GM12878 (cell line): Measurements from ENCODE around the gene GRAMD2B. TPM values are rescaled to one million over a fixed set of nuclear protein-coding genes. Genes with fewer than 3 reads are reported as not detected.

Source experiments
- ATF7 ChIP-seq: fragments of 450-650 bp; IDR thresholded peaks from 2 replicates; pipeline ENCODE4 v1.6.1; 2016; ENCODE audit warnings: low read depth, mild to moderate bottlenecking
- BHLHE40 ChIP-seq, 2 experiments: fragments of 450-650 bp in 1 of 2; IDR thresholded peaks; 2 replicates each; pipeline ENCODE4 v1.6.1; 2011 to 2017; ENCODE audit warnings: low read depth in 2 of 2, borderline replicate concordance in 1 of 2, improper control_type of control experiment in 1 of 2, low read length in 1 of 2, mild to moderate bottlenecking in 1 of 2
- FOS ChIP-seq: IDR thresholded peaks from 3 replicates; pipeline ENCODE4 v1.6.1; 2011; ENCODE audit warnings: borderline replicate concordance; ENCODE audit not compliant: insufficient read length; ENCODE audit errors: extremely low read depth
- FOXM1 ChIP-seq: IDR thresholded peaks from 2 replicates; pipeline ENCODE4 v1.6.1; 2012; ENCODE audit warnings: low read depth, mild to moderate bottlenecking, inconsistent platforms, low read length, moderate library complexity
- HDGF ChIP-seq: fragments of 450-650 bp; IDR thresholded peaks from 2 replicates; pipeline ENCODE4 v1.6.1; 2016; ENCODE audit warnings: antibody characterized with exemption
- IKZF1 ChIP-seq: fragments of 450-650 bp; conservative IDR thresholded peaks from 2 replicates; pipeline ENCODE4 v1.6.1; 2017; ENCODE audit warnings: antibody characterized with exemption, mild to moderate bottlenecking
- IRF4 ChIP-seq: IDR thresholded peaks from 2 replicates; pipeline ENCODE4 v1.6.1; 2011; ENCODE audit warnings: low read depth, low read length
- MEF2B ChIP-seq: fragments of 450-650 bp; IDR thresholded peaks from 2 replicates; pipeline ENCODE4 v1.6.1; 2018; ENCODE audit warnings: mild to moderate bottlenecking, moderate library complexity; ENCODE audit not compliant: partially characterized antibody, poor library complexity, severe bottlenecking
- MXI1 ChIP-seq: fragments of 150-350 bp; IDR thresholded peaks from 2 replicates; pipeline ENCODE4 v1.6.1; 2011; ENCODE audit warnings: low read depth, mild to moderate bottlenecking, inconsistent platforms, low read length, improper control_type of control experiment
- NFXL1 ChIP-seq: fragments of 450-650 bp; IDR thresholded peaks from 2 replicates; pipeline ENCODE4 v1.6.1; 2017; ENCODE audit warnings: antibody characterized with exemption, mild to moderate bottlenecking, borderline replicate concordance
- NRF1 ChIP-seq: conservative IDR thresholded peaks from 2 replicates; pipeline ENCODE4 v1.6.1; 2011; ENCODE audit warnings: mild to moderate bottlenecking, low read depth, low read length, improper control_type of control experiment
- RCOR1 ChIP-seq: conservative IDR thresholded peaks from 2 replicates; pipeline ENCODE4 v1.6.1; 2012; ENCODE audit warnings: low read depth, low read length, improper control_type of control experiment
- SIX5 ChIP-seq: IDR thresholded peaks from 2 replicates; pipeline ENCODE4 v1.6.1; 2011; ENCODE audit warnings: mild to moderate bottlenecking, low read depth, low read length, moderate library complexity; ENCODE audit not compliant: severe bottlenecking
- STAT1 ChIP-seq: fragments of 450-650 bp; conservative IDR thresholded peaks from 2 replicates; pipeline ENCODE4 v1.6.1; 2014; ENCODE audit warnings: antibody characterized with exemption, mild to moderate bottlenecking
- ZBED1 ChIP-seq: IDR thresholded peaks from 2 replicates; pipeline ENCODE4 v1.6.1; 2016; ENCODE audit warnings: borderline replicate concordance
- ZNF217 ChIP-seq: fragments of 450-650 bp; IDR thresholded peaks from 2 replicates; pipeline ENCODE4 v1.6.1; 2017; ENCODE audit warnings: antibody characterized with exemption, mild to moderate bottlenecking
- ZNF622 ChIP-seq: fragments of 450-650 bp; IDR thresholded peaks from 2 replicates; pipeline ENCODE4 v1.6.1; 2017; ENCODE audit warnings: mild to moderate bottlenecking, inconsistent platforms
- ZSCAN29 ChIP-seq: fragments of 450-650 bp; IDR thresholded peaks from 2 replicates; pipeline ENCODE4 v1.6.1; 2017; ENCODE audit warnings: mild to moderate bottlenecking, moderate library complexity
- polyA plus RNA-seq, 11 experiments: library from polyadenylated mRNA; depleted of rRNA in 4 of 11; unstranded in 6 of 11; stranded (reverse) in 5 of 11; fragments of >200 nt; fragmentation: Nextera tagmentation in 4 of 11; fragmentation: Illumina TruSeq in 1 of 11; extraction: Ambion mirVana in 4 of 11; extraction: Trizol in 1 of 11; gene quantifications; 1 replicate in 1 of 11; 2 replicates in 10 of 11; pipeline versions ENCODE4 v1.2.1 to v1.2.3, GENCODE V29; 2011 to 2016; ENCODE audit warnings: inconsistent platforms in 2 of 11, missing spikeins in 2 of 11, low read depth in 1 of 11
- total RNA-seq, 4 experiments: library from RNA; depleted of rRNA in 3 of 4; stranded (reverse); fragments of >200 nt in 3 of 4; fragmentation: Illumina TruSeq in 1 of 4; extraction: Trizol in 1 of 4; gene quantifications; 2 replicates each; pipeline versions ENCODE4 v1.2.1 to v1.2.3, GENCODE V29; 2013 to 2021
- TF ChIP-seq, protein P1 (sequence below): fragments of 450-650 bp; IDR thresholded peaks from 2 replicates; pipeline ENCODE4 v1.6.1; 2016; ENCODE audit warnings: mild to moderate bottlenecking
- TF ChIP-seq, protein P2 (sequence below): fragments of 450-650 bp; IDR thresholded peaks from 2 replicates; pipeline ENCODE4 v1.6.1; 2017; ENCODE audit warnings: borderline replicate concordance
- TF ChIP-seq, protein P3 (sequence below): IDR thresholded peaks from 2 replicates; pipeline ENCODE4 v1.6.1; 2012; ENCODE audit warnings: low read length, inconsistent platforms
- TF ChIP-seq, protein P4 (sequence below): fragments of 450-650 bp; IDR thresholded peaks from 2 replicates; pipeline ENCODE4 v1.6.1; 2014; ENCODE audit warnings: mild to moderate bottlenecking
- TF ChIP-seq, protein P5 (sequence below): IDR thresholded peaks from 2 replicates; pipeline ENCODE4 v1.6.1; 2012; ENCODE audit warnings: low read depth, low read length, improper control_type of control experiment
- TF ChIP-seq, protein P6 (sequence below): fragments of 450-650 bp; IDR thresholded peaks from 2 replicates; pipeline ENCODE4 v1.6.1; 2017; ENCODE audit warnings: mild to moderate bottlenecking, low read depth, inconsistent platforms; ENCODE audit not compliant: poor library complexity, severe bottlenecking

The GRAMD2B gene
- total and polyA plus RNA-seq, 10 of the 15 experiments (the other 5 are each of a cell fraction or from before 2014, with no cell fraction given), result 1.9 to 21.5 (median 8.4) TPM

DNA sequence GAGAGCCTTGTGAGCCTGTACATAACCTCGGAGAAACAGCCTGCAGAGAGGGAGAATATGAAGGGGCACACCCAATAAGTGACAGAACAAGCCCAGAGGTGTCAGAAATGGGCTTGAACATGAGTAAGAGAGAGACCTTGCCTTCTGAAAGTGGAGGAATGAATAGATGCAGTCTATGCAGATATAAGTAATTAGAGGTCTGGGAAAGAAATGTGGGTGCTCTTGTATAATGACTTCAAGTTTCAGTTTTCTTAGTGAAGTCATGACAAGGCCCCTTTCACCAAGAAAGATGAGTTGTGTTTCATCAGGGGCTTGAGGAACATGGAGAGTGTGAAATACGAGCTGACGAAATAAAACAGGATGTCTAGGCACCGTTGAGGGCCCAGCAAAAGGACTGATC, 15.1 kb downstream of the GRAMD2B start (continued):
- TF ChIP-seq, protein P1, sequence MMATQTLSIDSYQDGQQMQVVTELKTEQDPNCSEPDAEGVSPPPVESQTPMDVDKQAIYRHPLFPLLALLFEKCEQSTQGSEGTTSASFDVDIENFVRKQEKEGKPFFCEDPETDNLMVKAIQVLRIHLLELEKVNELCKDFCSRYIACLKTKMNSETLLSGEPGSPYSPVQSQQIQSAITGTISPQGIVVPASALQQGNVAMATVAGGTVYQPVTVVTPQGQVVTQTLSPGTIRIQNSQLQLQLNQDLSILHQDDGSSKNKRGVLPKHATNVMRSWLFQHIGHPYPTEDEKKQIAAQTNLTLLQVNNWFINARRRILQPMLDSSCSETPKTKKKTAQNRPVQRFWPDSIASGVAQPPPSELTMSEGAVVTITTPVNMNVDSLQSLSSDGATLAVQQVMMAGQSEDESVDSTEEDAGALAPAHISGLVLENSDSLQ, result peak; percentile 24; the same call in 1 of the 2 replicates
- TF ChIP-seq ZSCAN29 (no peak), ATF7 (peak; percentile 81), HDGF (no peak), MEF2B (peak; percentile 33), BHLHE40 (IDR thresholded peaks at IDR 0.05; ENCODE audit: borderline replicate concordance in 1 of 2, low read depth in 2 of 2, low read length in 1 of 2) (0 out of 4 replicates have a peak, but pooled peaks of 1 of the 2 experiments have one; percentile 12), MXI1 (no peak), FOS (no peak), NFXL1 (no peak), IKZF1 (peak; percentile 43), ZNF217 (no peak), RCOR1 (no peak), FOXM1 (peak; percentile 75; the same call in 1 of the 2 replicates), SIX5 (no peak), IRF4 (peak; percentile 30; the same call in 1 of the 2 replicates), NRF1 (no peak), STAT1 (no peak), ZNF622 (no peak), ZBED1 (no peak)
- TF ChIP-seq, protein P2, sequence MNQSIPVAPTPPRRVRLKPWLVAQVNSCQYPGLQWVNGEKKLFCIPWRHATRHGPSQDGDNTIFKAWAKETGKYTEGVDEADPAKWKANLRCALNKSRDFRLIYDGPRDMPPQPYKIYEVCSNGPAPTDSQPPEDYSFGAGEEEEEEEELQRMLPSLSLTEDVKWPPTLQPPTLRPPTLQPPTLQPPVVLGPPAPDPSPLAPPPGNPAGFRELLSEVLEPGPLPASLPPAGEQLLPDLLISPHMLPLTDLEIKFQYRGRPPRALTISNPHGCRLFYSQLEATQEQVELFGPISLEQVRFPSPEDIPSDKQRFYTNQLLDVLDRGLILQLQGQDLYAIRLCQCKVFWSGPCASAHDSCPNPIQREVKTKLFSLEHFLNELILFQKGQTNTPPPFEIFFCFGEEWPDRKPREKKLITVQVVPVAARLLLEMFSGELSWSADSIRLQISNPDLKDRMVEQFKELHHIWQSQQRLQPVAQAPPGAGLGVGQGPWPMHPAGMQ, result no peak
- TF ChIP-seq, protein P3, sequence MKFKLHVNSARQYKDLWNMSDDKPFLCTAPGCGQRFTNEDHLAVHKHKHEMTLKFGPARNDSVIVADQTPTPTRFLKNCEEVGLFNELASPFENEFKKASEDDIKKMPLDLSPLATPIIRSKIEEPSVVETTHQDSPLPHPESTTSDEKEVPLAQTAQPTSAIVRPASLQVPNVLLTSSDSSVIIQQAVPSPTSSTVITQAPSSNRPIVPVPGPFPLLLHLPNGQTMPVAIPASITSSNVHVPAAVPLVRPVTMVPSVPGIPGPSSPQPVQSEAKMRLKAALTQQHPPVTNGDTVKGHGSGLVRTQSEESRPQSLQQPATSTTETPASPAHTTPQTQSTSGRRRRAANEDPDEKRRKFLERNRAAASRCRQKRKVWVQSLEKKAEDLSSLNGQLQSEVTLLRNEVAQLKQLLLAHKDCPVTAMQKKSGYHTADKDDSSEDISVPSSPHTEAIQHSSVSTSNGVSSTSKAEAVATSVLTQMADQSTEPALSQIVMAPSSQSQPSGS, result peak; percentile 69
- TF ChIP-seq, protein P4, sequence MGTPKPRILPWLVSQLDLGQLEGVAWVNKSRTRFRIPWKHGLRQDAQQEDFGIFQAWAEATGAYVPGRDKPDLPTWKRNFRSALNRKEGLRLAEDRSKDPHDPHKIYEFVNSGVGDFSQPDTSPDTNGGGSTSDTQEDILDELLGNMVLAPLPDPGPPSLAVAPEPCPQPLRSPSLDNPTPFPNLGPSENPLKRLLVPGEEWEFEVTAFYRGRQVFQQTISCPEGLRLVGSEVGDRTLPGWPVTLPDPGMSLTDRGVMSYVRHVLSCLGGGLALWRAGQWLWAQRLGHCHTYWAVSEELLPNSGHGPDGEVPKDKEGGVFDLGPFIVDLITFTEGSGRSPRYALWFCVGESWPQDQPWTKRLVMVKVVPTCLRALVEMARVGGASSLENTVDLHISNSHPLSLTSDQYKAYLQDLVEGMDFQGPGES, result no peak
- TF ChIP-seq, protein P5, sequence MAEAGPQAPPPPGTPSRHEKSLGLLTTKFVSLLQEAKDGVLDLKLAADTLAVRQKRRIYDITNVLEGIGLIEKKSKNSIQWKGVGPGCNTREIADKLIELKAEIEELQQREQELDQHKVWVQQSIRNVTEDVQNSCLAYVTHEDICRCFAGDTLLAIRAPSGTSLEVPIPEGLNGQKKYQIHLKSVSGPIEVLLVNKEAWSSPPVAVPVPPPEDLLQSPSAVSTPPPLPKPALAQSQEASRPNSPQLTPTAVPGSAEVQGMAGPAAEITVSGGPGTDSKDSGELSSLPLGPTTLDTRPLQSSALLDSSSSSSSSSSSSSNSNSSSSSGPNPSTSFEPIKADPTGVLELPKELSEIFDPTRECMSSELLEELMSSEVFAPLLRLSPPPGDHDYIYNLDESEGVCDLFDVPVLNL, result no peak
- TF ChIP-seq, protein P6, sequence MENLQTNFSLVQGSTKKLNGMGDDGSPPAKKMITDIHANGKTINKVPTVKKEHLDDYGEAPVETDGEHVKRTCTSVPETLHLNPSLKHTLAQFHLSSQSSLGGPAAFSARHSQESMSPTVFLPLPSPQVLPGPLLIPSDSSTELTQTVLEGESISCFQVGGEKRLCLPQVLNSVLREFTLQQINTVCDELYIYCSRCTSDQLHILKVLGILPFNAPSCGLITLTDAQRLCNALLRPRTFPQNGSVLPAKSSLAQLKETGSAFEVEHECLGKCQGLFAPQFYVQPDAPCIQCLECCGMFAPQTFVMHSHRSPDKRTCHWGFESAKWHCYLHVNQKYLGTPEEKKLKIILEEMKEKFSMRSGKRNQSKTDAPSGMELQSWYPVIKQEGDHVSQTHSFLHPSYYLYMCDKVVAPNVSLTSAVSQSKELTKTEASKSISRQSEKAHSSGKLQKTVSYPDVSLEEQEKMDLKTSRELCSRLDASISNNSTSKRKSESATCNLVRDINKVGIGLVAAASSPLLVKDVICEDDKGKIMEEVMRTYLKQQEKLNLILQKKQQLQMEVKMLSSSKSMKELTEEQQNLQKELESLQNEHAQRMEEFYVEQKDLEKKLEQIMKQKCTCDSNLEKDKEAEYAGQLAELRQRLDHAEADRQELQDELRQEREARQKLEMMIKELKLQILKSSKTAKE, result peak; percentile 37
